Coronary artery (tissue), 2 donors: ENCODE measurements around the gene TTC39A.

Experiments
- DNase-seq: peaks from one replicate; pipeline ENCODE4 v3.0.0-alpha.2; 2017; ENCODE audit warnings: low spot score
- H3K27ac ChIP-seq, 2 donors: fragments of 200-600 bp; sonication (generic); one replicate each; pipeline ENCODE4 v1.5.1; 2016 to 2019
- H3K4me3 ChIP-seq: fragments of 200-600 bp; sonication (generic); 2 replicates; pipeline ENCODE4 v1.5.1; 2016; ENCODE audit warnings: mild to moderate bottlenecking, moderate library complexity
- TF ChIP-seq, protein P1 (sequence below): fragments of 200-600 bp; sonication (generic); IDR thresholded peaks from one replicate; pipeline ENCODE4 v1.5.1; 2019; ENCODE audit warnings: antibody characterized with exemption

TTC39A gene

DNA sequence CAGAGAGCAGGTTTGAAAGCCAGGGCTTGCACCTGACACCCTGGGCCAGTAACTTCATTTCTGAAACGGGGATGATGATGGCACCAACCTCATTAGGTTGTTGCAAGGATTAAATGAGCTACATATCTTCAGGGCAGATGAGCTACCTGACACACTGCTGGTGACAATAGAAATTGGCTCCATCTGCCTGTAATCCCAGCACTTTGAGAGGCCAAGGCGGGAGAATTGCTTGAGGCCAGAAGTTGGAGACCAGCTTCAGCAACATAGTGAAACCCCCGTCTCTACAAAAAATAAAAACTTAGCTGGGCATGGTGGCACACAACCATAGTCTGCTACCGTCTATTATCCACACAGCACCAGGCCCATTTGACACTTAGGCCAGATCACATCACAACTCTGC is 6.3 kb upstream of the TTC39A start:
- DNase-seq: no peak

GRCh38 chr1:51336004-51336403 is 5.6 kb upstream of the TTC39A start:
- Histone ChIP-seq H3K4me3 (no peak overlapping the region), H3K27ac (no peak overlapping the region)
- TF ChIP-seq, protein P1, sequence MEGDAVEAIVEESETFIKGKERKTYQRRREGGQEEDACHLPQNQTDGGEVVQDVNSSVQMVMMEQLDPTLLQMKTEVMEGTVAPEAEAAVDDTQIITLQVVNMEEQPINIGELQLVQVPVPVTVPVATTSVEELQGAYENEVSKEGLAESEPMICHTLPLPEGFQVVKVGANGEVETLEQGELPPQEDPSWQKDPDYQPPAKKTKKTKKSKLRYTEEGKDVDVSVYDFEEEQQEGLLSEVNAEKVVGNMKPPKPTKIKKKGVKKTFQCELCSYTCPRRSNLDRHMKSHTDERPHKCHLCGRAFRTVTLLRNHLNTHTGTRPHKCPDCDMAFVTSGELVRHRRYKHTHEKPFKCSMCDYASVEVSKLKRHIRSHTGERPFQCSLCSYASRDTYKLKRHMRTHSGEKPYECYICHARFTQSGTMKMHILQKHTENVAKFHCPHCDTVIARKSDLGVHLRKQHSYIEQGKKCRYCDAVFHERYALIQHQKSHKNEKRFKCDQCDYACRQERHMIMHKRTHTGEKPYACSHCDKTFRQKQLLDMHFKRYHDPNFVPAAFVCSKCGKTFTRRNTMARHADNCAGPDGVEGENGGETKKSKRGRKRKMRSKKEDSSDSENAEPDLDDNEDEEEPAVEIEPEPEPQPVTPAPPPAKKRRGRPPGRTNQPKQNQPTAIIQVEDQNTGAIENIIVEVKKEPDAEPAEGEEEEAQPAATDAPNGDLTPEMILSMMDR: no peak
- DNase-seq: no peak

More for the DNA sequence above, 6.3 kb upstream of the TTC39A start:
- Histone ChIP-seq H3K4me3 (no peak overlapping the region), H3K27ac (no peak overlapping the region)
- TF ChIP-seq, protein P1: no peak

GRCh38 chr1:51331206-51332100 is 1.1 kb upstream of the TTC39A start:
- TF ChIP-seq, protein P1: no peak
- Histone ChIP-seq H3K27ac (no peak overlapping the region), H3K4me3 (peak overlapping the region; percentile 75)
- no peak for DNase-seq

- H3K27ac ChIP-seq: no peak overlapping the region
- peak; percentile 52 for DNase-seq
These were observed 678 bp downstream of the TTC39A start for GRCh38 chr1:51329443-51330325.

GRCh38 chr1:51328926-51329325 is 1.4 kb downstream of the TTC39A start:
- no peak for DNase-seq
- no peak overlapping the region for H3K4me3 ChIP-seq
- TF ChIP-seq, protein P1: no peak
- no peak overlapping the region for H3K27ac ChIP-seq

More at GRCh38 chr1:51329443-51330325, 678 bp downstream of the TTC39A start:
- H3K4me3 ChIP-seq: peak overlapping the region; percentile 75
- TF ChIP-seq, protein P1: no peak

- Histone ChIP-seq H3K27ac (no peak overlapping the region), H3K4me3 (no peak overlapping the region)
- TF ChIP-seq, protein P1: no peak
These were observed 2.1 kb downstream of the TTC39A start for GRCh38 chr1:51328279-51328678.

More at GRCh38 chr1:51328279-51328678, 2.1 kb downstream of the TTC39A start:
- no peak for DNase-seq
